Measurements from ENCODE around the gene MARCHF11.

DNA sequence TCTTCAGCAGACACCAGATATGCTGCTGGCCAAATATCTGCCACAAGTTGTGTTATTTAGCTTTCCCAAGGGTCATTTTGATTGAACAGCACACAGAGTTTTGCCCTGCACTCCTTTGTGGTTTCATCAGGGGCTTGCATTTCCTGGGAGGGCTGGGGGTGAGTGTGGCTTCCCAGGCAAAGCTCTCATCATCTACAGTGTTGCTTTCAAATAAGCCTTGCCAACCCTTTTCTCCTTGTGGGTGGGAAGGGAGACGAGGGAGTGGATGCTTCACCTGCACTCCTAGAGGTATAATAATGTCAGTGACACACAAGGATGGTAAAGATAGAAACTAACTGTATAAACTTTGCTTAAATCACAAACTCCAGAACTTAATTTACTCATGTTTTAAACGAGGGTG lies 107.0 kb downstream of the MARCHF11 start:
- TF ChIP-seq, protein P1, sequence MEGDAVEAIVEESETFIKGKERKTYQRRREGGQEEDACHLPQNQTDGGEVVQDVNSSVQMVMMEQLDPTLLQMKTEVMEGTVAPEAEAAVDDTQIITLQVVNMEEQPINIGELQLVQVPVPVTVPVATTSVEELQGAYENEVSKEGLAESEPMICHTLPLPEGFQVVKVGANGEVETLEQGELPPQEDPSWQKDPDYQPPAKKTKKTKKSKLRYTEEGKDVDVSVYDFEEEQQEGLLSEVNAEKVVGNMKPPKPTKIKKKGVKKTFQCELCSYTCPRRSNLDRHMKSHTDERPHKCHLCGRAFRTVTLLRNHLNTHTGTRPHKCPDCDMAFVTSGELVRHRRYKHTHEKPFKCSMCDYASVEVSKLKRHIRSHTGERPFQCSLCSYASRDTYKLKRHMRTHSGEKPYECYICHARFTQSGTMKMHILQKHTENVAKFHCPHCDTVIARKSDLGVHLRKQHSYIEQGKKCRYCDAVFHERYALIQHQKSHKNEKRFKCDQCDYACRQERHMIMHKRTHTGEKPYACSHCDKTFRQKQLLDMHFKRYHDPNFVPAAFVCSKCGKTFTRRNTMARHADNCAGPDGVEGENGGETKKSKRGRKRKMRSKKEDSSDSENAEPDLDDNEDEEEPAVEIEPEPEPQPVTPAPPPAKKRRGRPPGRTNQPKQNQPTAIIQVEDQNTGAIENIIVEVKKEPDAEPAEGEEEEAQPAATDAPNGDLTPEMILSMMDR (IDR thresholded peaks at IDR 0.05): no peak
- no peak for TF ChIP-seq POLR2A (IDR thresholded peaks at IDR 0.05)

Measured in right lobe of liver (tissue), 4 donors.